ENCODE results near the gene LRMDA. TPM values are rescaled to one million over a fixed set of nuclear protein-coding genes. Genes with fewer than 3 reads are reported as not detected.

LRMDA gene
- total and polyA plus RNA-seq, 4 donors: 12.1 to 40.8 (median 21.6) TPM

- ATAC-seq (ENCODE audit: insufficient read depth, low FRiP score) (no peak), DNase-seq (no peak)
- Histone ChIP-seq H3K9me3 (ENCODE audit: control insufficient read depth in 4 of 4, insufficient read depth in 3 of 4, low read length in 3 of 4) (no peaks in the 10 kb centered on the region), H3K9ac (ENCODE audit: insufficient read depth in 1 of 2, low read length in 2 of 2) (no peak overlapping the region), H3K36me3 (ENCODE audit: control insufficient read depth in 4 of 4, insufficient read depth in 4 of 4, low read length in 4 of 4) (no peaks in the 10 kb centered on the region), H3K27me3 (ENCODE audit: control insufficient read depth in 3 of 3, insufficient read depth in 3 of 3, low read length in 2 of 3) (no peaks in the 10 kb centered on the region), H3K4me3 (no peak overlapping the region), H3K27ac (ENCODE audit: low read depth in 1 of 2, low read length in 1 of 2) (no peak overlapping the region), H3K4me1 (ENCODE audit: control insufficient read depth in 5 of 5, insufficient read depth in 5 of 5, low read length in 5 of 5) (peaks cover 0 to 12% (median 0%) of the 10 kb centered on the region in 5 donors)
- no peak for TF ChIP-seq CTCF (IDR thresholded peaks at IDR 0.05; ENCODE audit: control extremely low read depth, extremely low read depth)
- WGBS, 2 donors: 83 to 86% methylated on average over 5 of the region's 5 CpGs
Measured at GRCh38 chr10:76541852-76542251, 1110.4 kb downstream of the LRMDA start.

DNA sequence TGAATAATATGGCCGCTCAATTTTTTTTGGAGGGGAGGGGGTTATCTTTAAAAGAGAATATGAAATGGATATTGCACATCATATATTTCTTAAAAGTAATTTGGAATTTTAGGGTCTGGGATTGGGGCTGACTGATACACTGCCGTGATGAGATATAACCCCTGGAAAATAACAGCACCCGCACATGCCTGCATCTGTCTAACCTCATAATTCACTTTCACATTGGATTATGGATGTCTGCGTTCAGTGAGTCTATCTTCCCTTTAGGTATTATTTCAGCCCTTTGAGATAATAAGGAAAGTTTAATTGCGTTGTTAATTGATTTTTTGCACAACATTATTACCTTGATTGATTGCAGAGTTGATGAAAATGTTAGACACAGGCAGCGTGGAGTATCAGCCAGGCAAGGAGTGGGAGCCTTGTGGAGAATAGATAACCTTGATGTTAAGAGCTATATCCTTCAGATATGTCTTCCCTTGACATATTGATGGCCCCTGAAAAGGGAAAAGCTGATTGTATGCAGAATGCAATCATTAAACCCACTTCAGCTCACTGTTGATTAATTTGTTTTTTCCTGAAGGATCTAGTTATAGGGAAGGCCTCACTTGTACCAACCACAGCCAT is 1111.0 kb downstream of the LRMDA start:
- Histone ChIP-seq H3K27me3 (ENCODE audit: control insufficient read depth in 3 of 3, insufficient read depth in 3 of 3, low read length in 2 of 3) (no peaks in the 10 kb centered on the region), H3K36me3 (ENCODE audit: control insufficient read depth in 4 of 4, insufficient read depth in 4 of 4, low read length in 4 of 4) (no peaks in the 10 kb centered on the region), H3K9ac (ENCODE audit: insufficient read depth in 1 of 2, low read length in 2 of 2) (no peak overlapping the region), H3K4me3 (no peak overlapping the region), H3K9me3 (ENCODE audit: control insufficient read depth in 4 of 4, insufficient read depth in 3 of 4, low read length in 3 of 4) (no peaks in the 10 kb centered on the region), H3K27ac (ENCODE audit: low read depth in 1 of 2, low read length in 1 of 2) (no peak overlapping the region), H3K4me1 (ENCODE audit: control insufficient read depth in 5 of 5, insufficient read depth in 5 of 5, low read length in 5 of 5) (peaks cover 0 to 15% (median 0%) of the 10 kb centered on the region in 5 donors)
- ATAC-seq (ENCODE audit: insufficient read depth, low FRiP score) (no peak), DNase-seq (no peak)
- WGBS, 2 donors: 92 to 95% methylated on average over 6 of the region's 6 CpGs
- TF ChIP-seq CTCF (IDR thresholded peaks at IDR 0.05; ENCODE audit: control extremely low read depth, extremely low read depth): no peak

DNA sequence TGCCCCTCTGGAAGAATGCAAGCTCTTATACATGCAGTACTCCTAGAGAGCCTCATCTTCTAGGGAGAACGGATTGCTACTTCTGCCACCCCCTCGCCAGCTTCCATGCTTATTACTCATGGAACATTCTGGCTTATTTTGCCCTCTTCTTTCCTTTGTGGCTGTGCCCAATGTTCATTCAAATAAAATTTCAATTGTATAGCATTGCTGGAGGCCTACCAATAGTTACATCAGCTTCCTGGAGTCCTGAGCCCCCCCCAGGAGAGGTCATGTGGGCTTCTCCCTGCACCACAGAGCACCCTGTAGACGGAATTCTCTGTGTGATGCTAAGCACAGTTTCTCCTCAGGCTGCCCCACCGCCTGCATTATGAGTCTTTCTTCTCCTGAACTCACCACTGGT is 1112.2 kb downstream of the LRMDA start:
- Histone ChIP-seq H3K9me3 (ENCODE audit: control insufficient read depth in 4 of 4, insufficient read depth in 3 of 4, low read length in 3 of 4) (no peaks in the 10 kb centered on the region), H3K36me3 (ENCODE audit: control insufficient read depth in 4 of 4, insufficient read depth in 4 of 4, low read length in 4 of 4) (no peaks in the 10 kb centered on the region), H3K4me3 (no peak overlapping the region), H3K4me1 (ENCODE audit: control insufficient read depth in 5 of 5, insufficient read depth in 5 of 5, low read length in 5 of 5) (peaks cover 0 to 28% (median 5%) of the 10 kb centered on the region in 5 donors), H3K9ac (ENCODE audit: insufficient read depth in 1 of 2, low read length in 2 of 2) (no peak overlapping the region), H3K27ac (ENCODE audit: low read depth in 1 of 2, low read length in 1 of 2) (no peak overlapping the region), H3K27me3 (ENCODE audit: control insufficient read depth in 3 of 3, insufficient read depth in 3 of 3, low read length in 2 of 3) (no peaks in the 10 kb centered on the region)
- 84 to 87% methylated on average over 4 of the region's 4 CpGs for WGBS, 2 donors
- no peak for TF ChIP-seq CTCF (IDR thresholded peaks at IDR 0.05; ENCODE audit: control extremely low read depth, extremely low read depth)
- DNase-seq (no peak), ATAC-seq (ENCODE audit: insufficient read depth, low FRiP score) (no peak)

DNA sequence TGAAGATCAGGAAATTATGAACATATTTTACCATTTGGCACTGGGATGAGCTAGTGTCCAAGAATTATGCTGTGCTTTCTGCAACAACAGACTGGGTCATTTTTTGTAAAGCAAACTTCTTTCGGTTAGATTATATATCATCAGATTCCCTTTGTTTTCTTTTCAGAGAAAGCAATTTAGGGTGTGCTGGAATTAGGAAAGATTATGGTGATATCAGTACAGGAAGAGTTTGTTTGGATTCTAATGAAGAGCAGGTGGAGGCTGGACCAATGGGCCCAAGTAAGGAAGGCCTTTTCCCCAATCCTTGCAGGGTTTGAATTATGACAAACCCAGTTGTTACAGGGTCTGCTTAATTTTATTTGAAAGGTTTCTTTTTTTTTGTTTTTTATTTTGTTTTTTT is 1113.4 kb downstream of the LRMDA start:
- no peak for TF ChIP-seq CTCF (IDR thresholded peaks at IDR 0.05; ENCODE audit: control extremely low read depth, extremely low read depth)
- Histone ChIP-seq H3K4me1 (ENCODE audit: control insufficient read depth in 5 of 5, insufficient read depth in 5 of 5, low read length in 5 of 5) (peaks cover 0 to 39% (median 7%) of the 10 kb centered on the region in 5 donors), H3K9me3 (ENCODE audit: control insufficient read depth in 4 of 4, insufficient read depth in 3 of 4, low read length in 3 of 4) (no peaks in the 10 kb centered on the region), H3K27ac (ENCODE audit: low read depth in 1 of 2, low read length in 1 of 2) (no peak overlapping the region), H3K4me3 (no peak overlapping the region), H3K9ac (ENCODE audit: insufficient read depth in 1 of 2, low read length in 2 of 2) (no peak overlapping the region), H3K27me3 (ENCODE audit: control insufficient read depth in 3 of 3, insufficient read depth in 3 of 3, low read length in 2 of 3) (no peaks in the 10 kb centered on the region), H3K36me3 (ENCODE audit: control insufficient read depth in 4 of 4, insufficient read depth in 4 of 4, low read length in 4 of 4) (no peaks in the 10 kb centered on the region)
- DNase-seq (no peak), ATAC-seq (ENCODE audit: insufficient read depth, low FRiP score) (no peak)
- 65 to 73% methylated on average over 1 of the region's 1 CpG for WGBS, 2 donors

Data from lung (tissue), 12 donors.